Epithelial cell of prostate (primary cell): ENCODE data around the gene NIM1K.
"Not testable (repeated sequence)": the region's sequence is repeated elsewhere in the genome, so short reads cannot be mapped to it uniquely, and the experiment has no call there.

Experiments
- DNase-seq: peaks from one replicate; pipeline ENCODE4 v3.0.0-alpha.2; 2011; ENCODE audit warnings: low read depth, low spot score
- H3K27ac ChIP-seq: fragments of 450-650 bp; 2 replicates; pipeline ENCODE4 v1.5.1; 2017; ENCODE audit warnings: mild to moderate bottlenecking

The NIM1K gene

GRCh38 chr5:43274435-43275114 lies 82.5 kb downstream of the NIM1K start:
- DNase-seq, result no peak
- no peak overlapping the region for H3K27ac ChIP-seq

GRCh38 chr5:43275391-43275790 lies 83.4 kb downstream of the NIM1K start:
- DNase-seq, result no peak
- H3K27ac ChIP-seq, result no peak overlapping the region

- no peak for DNase-seq
- H3K27ac ChIP-seq, result no peak overlapping the region
These were observed 87.7 kb downstream of the NIM1K start for GRCh38 chr5:43279548-43280274.

GRCh38 chr5:43281840-43282658 lies 90.0 kb downstream of the NIM1K start:
- peak; percentile 44 for DNase-seq

GRCh38 chr5:43286623-43287022 lies 94.6 kb downstream of the NIM1K start:
- no peak for DNase-seq
- no peak overlapping the region for H3K27ac ChIP-seq

More at GRCh38 chr5:43281840-43282658, 90.0 kb downstream of the NIM1K start:
- peak overlapping the region; percentile 52 for H3K27ac ChIP-seq

GRCh38 chr5:43287493-43287892 lies 95.5 kb downstream of the NIM1K start:
- no peak overlapping the region for H3K27ac ChIP-seq
- DNase-seq, result no peak

- no peak for DNase-seq
- no peak overlapping the region for H3K27ac ChIP-seq
These were observed 96.3 kb downstream of the NIM1K start for GRCh38 chr5:43288269-43288831.

GRCh38 chr5:43290726-43291125 lies 98.7 kb downstream of the NIM1K start:
- no peak overlapping the region for H3K27ac ChIP-seq
- no peak for DNase-seq

GRCh38 chr5:43294226-43294625 lies 102.2 kb downstream of the NIM1K start:
- H3K27ac ChIP-seq, result peak overlapping the region; percentile 15
- DNase-seq, result no peak

- H3K27ac ChIP-seq, result no peak overlapping the region
- DNase-seq, result no peak
These were observed 103.2 kb downstream of the NIM1K start for GRCh38 chr5:43295202-43295601.

GRCh38 chr5:43296835-43297234 lies 104.8 kb downstream of the NIM1K start:
- no peak overlapping the region for H3K27ac ChIP-seq
- no peak for DNase-seq

GRCh38 chr5:43298443-43298842 lies 106.4 kb downstream of the NIM1K start:
- no peak overlapping the region for H3K27ac ChIP-seq
- no peak for DNase-seq

- H3K27ac ChIP-seq, result no peak overlapping the region
- no peak for DNase-seq
These were observed 108.1 kb downstream of the NIM1K start for GRCh38 chr5:43300112-43300511.

GRCh38 chr5:43301653-43302091 lies 109.6 kb downstream of the NIM1K start:
- DNase-seq, result no peak

GRCh38 chr5:43302481-43302880 lies 110.5 kb downstream of the NIM1K start:
- no peak for DNase-seq
- H3K27ac ChIP-seq, result peak overlapping the region; percentile 0

More at GRCh38 chr5:43301653-43302091, 109.6 kb downstream of the NIM1K start:
- peak overlapping the region; percentile 0 for H3K27ac ChIP-seq

GRCh38 chr5:43303242-43303641 lies 111.2 kb downstream of the NIM1K start:
- no peak for DNase-seq
- H3K27ac ChIP-seq, result no peak overlapping the region

- peak overlapping the region; percentile 2 for H3K27ac ChIP-seq
- DNase-seq, result no peak
These were observed 112.5 kb downstream of the NIM1K start for GRCh38 chr5:43304525-43304924.

- DNase-seq, result no peak
- no peak overlapping the region for H3K27ac ChIP-seq
These were observed 114.0 kb downstream of the NIM1K start for GRCh38 chr5:43305948-43306565.

GRCh38 chr5:43306954-43307353 lies 114.9 kb downstream of the NIM1K start:
- not testable (repeated sequence) for DNase-seq
- H3K27ac ChIP-seq, result peak overlapping the region; percentile 50

GRCh38 chr5:43309122-43309521 lies 117.1 kb downstream of the NIM1K start:
- H3K27ac ChIP-seq, result peak overlapping the region; percentile 50

More at GRCh38 chr5:43309122-43309521, 117.1 kb downstream of the NIM1K start:
- no peak for DNase-seq
